ENCODE data around the gene TBC1D5.

The TBC1D5 gene

DNA sequence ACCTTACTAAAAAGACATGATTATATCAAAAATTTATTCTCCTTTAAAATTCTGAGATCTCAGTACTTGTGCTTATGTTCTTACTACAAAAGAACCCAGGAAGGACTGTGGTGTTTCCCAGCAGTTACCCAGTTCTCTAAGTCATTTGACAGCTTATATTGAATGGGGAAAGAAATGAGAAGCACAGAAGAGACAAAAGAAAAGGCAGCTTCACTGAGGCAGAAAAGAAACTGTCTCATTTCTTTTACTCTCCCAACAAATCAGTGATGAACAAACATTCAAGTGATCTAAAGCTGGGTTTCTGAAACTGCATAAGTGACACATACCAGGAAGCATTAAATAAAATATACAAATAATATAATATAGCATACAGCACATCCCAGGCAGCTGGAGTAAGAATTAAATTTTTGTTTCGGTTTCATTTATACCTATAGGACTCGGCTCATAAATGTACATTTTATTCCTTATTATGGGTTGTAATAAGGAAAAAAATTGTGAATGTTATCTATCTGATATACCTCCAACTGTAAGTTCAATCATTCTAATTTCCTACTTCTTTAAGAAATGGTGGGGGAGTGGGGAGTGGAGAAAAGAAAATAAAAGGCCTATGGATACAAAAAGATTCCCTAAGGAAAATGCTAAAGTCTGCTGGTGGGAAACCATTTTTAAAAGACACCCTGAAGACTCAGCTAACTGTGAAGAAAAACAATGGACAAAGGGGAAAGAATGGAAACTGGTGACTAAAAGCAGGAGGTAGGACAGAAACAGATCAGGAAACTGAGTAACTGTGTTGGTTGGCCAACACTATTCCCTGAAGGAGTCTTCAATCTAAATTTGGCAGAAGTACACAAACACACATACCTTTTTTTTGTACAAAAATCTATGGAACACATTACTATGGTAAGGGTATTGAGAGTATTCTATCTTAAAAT, 156.8 kb downstream of the TBC1D5 start:
- no peak overlapping the region for H3K4me3 ChIP-seq (ENCODE audit: low read depth, low read length)
- TF ChIP-seq, protein P1, sequence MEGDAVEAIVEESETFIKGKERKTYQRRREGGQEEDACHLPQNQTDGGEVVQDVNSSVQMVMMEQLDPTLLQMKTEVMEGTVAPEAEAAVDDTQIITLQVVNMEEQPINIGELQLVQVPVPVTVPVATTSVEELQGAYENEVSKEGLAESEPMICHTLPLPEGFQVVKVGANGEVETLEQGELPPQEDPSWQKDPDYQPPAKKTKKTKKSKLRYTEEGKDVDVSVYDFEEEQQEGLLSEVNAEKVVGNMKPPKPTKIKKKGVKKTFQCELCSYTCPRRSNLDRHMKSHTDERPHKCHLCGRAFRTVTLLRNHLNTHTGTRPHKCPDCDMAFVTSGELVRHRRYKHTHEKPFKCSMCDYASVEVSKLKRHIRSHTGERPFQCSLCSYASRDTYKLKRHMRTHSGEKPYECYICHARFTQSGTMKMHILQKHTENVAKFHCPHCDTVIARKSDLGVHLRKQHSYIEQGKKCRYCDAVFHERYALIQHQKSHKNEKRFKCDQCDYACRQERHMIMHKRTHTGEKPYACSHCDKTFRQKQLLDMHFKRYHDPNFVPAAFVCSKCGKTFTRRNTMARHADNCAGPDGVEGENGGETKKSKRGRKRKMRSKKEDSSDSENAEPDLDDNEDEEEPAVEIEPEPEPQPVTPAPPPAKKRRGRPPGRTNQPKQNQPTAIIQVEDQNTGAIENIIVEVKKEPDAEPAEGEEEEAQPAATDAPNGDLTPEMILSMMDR (IDR thresholded peaks at IDR 0.05; ENCODE audit: borderline replicate concordance, insufficient read depth, low read depth, low read length), result no peak

DNA sequence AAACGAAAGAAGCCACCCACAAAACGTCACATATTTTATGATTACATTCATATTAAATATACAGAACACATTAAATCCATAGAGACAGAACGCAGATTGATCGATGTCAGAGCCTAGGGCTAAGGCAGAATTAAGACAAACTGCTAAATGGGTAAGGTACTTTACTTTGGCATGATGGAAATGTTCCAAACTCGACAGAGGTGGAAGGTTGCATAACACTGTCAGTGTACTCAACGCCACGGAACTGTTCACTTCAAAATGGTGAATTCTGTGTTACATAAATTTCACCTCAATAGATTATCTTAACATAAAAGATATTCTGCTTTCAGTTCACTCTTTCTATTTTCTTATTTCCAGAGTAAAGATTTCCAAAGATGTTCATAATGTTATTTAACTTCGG, 158.4 kb downstream of the TBC1D5 start:
- TF ChIP-seq, protein P1 (IDR thresholded peaks at IDR 0.05; ENCODE audit: borderline replicate concordance, insufficient read depth, low read depth, low read length), result no peak
- H3K4me3 ChIP-seq (ENCODE audit: low read depth, low read length), result no peak overlapping the region

DNA sequence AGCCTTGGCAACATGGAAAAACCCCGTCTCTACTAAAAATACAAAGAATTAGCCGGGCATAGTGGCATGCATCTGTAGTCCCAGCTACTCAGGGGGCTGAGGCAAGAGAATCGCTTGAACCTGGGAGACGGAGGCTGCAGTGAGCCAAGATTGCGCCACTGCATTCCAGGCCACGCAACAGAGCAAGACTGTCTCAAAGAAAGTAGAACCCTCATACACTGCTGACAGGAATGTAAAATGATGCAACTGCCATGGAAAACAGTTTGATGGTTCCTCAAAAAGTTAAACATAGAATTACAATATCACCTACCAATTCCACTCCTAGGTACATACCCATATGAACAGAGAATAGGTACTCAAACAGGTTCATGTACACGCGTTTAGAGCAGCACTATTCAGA, 158.9 kb downstream of the TBC1D5 start:
- TF ChIP-seq, protein P1 (IDR thresholded peaks at IDR 0.05; ENCODE audit: borderline replicate concordance, insufficient read depth, low read depth, low read length), result no peak
- H3K4me3 ChIP-seq (ENCODE audit: low read depth, low read length), result no peak overlapping the region

DNA sequence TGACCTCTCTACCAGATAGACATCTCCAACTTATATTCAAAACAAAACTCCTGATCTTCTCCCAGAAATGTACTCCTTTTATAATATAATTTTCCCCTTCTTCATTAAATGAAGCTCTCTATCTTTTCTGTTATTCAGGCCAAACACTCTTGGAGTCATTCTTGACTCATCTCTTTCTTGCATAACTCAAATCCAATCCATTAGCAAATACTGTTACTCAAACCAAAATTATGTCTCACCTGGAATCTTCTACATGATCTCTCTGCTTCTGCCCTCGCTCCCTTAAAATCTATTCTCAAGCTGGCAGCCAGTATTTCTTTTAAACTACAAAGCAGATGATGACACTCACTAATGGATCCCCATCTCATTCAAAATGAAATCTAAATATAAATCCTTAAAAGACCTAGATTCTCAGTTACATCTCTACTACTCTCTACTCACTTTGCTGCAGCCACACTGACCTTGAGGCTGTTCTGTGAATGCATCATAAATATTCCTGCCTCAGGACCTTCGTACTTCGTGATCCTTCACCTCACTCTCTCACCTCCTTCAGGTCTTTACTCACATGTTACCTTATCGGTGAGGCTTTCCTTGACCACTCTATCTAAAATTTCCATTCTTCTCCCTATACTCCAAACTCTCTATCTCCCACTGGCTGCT, 160.9 kb downstream of the TBC1D5 start:
- TF ChIP-seq, protein P1 (IDR thresholded peaks at IDR 0.05; ENCODE audit: borderline replicate concordance, insufficient read depth, low read depth, low read length), result no peak

GRCh38 chr3:17580901-17581300, 161.5 kb downstream of the TBC1D5 start:
- H3K4me3 ChIP-seq (ENCODE audit: low read depth, low read length), result no peak overlapping the region

More for the DNA sequence above, 160.9 kb downstream of the TBC1D5 start:
- H3K4me3 ChIP-seq (ENCODE audit: low read depth, low read length), result no peak overlapping the region

GRCh38 chr3:17579289-17580031, 163.0 kb downstream of the TBC1D5 start:
- H3K4me3 ChIP-seq (ENCODE audit: low read depth, low read length), result no peak overlapping the region
- TF ChIP-seq, protein P1 (IDR thresholded peaks at IDR 0.05; ENCODE audit: borderline replicate concordance, insufficient read depth, low read depth, low read length), result no peak

More at GRCh38 chr3:17580901-17581300, 161.5 kb downstream of the TBC1D5 start:
- TF ChIP-seq, protein P1 (IDR thresholded peaks at IDR 0.05; ENCODE audit: borderline replicate concordance, insufficient read depth, low read depth, low read length), result no peak

Measured in GM12875 (cell line).